H1 (cell line): ENCODE data around the gene EVX2.

Experiments
- CHD2 ChIP-seq: IDR thresholded peaks from 2 replicates; pipeline ENCODE4 v1.6.1; 2012; ENCODE audit warnings: low read length, improper control_type of control experiment
- CREB1 ChIP-seq: IDR thresholded peaks from 2 replicates; pipeline ENCODE4 v1.6.1; 2012; ENCODE audit warnings: inconsistent platforms
- POLR2AphosphoS5 ChIP-seq: IDR thresholded peaks from 2 replicates; pipeline ENCODE4 v1.6.1; 2011; ENCODE audit warnings: low read depth, low read length
- RFX5 ChIP-seq: IDR thresholded peaks from 2 replicates; pipeline ENCODE4 v1.6.1; 2011; ENCODE audit warnings: low read depth, low read length, improper control_type of control experiment, borderline replicate concordance
- SRF ChIP-seq: IDR thresholded peaks from 2 replicates; pipeline ENCODE4 v1.6.1; 2011; ENCODE audit warnings: mild to moderate bottlenecking, low read depth, low read length, moderate library complexity
- SUZ12 ChIP-seq: fragments of 200-600 bp; sonication (generic); IDR thresholded peaks from 2 replicates; pipeline ENCODE4 v1.6.1; 2012; ENCODE audit warnings: mild to moderate bottlenecking, inconsistent platforms, low read length, moderate library complexity, mixed read lengths
- TAF1 ChIP-seq: IDR thresholded peaks from 2 replicates; pipeline ENCODE4 v1.6.1; 2011; ENCODE audit warnings: mild to moderate bottlenecking, low read depth, low read length
- TF ChIP-seq, protein P1 (sequence below), 3 experiments: IDR thresholded peaks; 1 replicate in 2 of 3; 2 replicates in 1 of 3; pipeline versions ENCODE4 v1.5.1 to v1.6.1; 2011; ENCODE audit warnings: low read length in 3 of 3, mild to moderate bottlenecking in 3 of 3, inconsistent platforms in 2 of 3, low read depth in 1 of 3, moderate library complexity in 1 of 3; ENCODE audit not compliant: insufficient read depth in 1 of 3; ENCODE audit errors: control extremely low read depth in 1 of 3
- TF ChIP-seq, protein P2 (sequence below): IDR thresholded peaks from 2 replicates; pipeline ENCODE4 v1.6.1; 2012; ENCODE audit warnings: inconsistent platforms

DNA sequence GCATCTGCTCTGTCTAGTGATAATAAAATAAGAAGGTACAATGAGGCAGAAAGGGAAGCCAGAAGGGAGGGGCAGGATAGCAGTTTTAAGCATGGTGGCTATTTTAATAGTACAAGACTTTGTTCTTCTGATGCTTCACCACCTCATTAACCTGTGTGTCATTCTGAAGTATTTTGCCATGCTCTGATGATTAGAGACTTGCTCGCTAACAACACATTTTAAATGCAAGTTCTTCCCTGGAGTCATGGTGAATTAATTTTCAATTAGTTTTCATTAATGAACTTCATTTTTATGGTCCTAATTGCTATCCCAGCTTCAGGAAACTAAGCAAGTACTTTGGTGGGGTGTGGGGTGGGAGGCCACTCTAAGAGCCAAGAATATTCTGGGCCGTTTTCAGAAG is 56.0 kb downstream of the EVX2 start:
- TF ChIP-seq RFX5, result no peak
- no peak for TF ChIP-seq SUZ12
- TF ChIP-seq CHD2, result no peak
- TF ChIP-seq TAF1, result no peak
- TF ChIP-seq, protein P1, sequence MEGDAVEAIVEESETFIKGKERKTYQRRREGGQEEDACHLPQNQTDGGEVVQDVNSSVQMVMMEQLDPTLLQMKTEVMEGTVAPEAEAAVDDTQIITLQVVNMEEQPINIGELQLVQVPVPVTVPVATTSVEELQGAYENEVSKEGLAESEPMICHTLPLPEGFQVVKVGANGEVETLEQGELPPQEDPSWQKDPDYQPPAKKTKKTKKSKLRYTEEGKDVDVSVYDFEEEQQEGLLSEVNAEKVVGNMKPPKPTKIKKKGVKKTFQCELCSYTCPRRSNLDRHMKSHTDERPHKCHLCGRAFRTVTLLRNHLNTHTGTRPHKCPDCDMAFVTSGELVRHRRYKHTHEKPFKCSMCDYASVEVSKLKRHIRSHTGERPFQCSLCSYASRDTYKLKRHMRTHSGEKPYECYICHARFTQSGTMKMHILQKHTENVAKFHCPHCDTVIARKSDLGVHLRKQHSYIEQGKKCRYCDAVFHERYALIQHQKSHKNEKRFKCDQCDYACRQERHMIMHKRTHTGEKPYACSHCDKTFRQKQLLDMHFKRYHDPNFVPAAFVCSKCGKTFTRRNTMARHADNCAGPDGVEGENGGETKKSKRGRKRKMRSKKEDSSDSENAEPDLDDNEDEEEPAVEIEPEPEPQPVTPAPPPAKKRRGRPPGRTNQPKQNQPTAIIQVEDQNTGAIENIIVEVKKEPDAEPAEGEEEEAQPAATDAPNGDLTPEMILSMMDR (IDR thresholded peaks at IDR 0.05; ENCODE audit: control extremely low read depth in 1 of 3, insufficient read depth in 1 of 3, low read depth in 1 of 3, low read length in 3 of 3), result no peak
- TF ChIP-seq SRF, result no peak
- TF ChIP-seq CREB1, result no peak
- TF ChIP-seq POLR2AphosphoS5, result no peak
- TF ChIP-seq, protein P2, sequence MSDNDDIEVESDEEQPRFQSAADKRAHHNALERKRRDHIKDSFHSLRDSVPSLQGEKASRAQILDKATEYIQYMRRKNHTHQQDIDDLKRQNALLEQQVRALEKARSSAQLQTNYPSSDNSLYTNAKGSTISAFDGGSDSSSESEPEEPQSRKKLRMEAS, result no peak
